CD4-positive, alpha-beta T cell (primary cell): Measurements from ENCODE around the gene ARHGEF28. TPM values are rescaled to one million over a fixed set of nuclear protein-coding genes. Genes with fewer than 3 reads are reported as not detected.

Experiments used
- ATAC-seq: fragments of 200-7000 bp; cut with Tn5 transposase; one replicate; pipeline ENCODE4 v1.10.0; 2022; ENCODE audit warnings: mild to moderate bottlenecking; ENCODE audit not compliant: poor library complexity
- CTCF ChIA-PET: fragments of 350-600 bp; sonication (Branson Sonifier 250); formaldehyde crosslinking; loops from one replicate; lab custom pipeline; 2021; ENCODE audit warnings: antibody characterized with exemption, inconsistent platforms; lab: Charles Lee
- POLR2A ChIA-PET: fragments of 350-600 bp; sonication (Branson Sonifier 250); formaldehyde crosslinking; loops from one replicate; lab custom pipeline; 2021; ENCODE audit warnings: antibody characterized with exemption, inconsistent platforms; lab: Charles Lee
- DNase-seq, 14 experiments: peaks; one replicate each; pipeline ENCODE4 v3.0.0-alpha.2; 2013 to 2020; ENCODE audit warnings: mixed read lengths in 2 of 14
- H3K27ac ChIP-seq, 2 donors: one replicate each; pipeline versions ENCODE4 v1.5.1 to v1.7.0; 2013; ENCODE audit warnings: low read length in 2 of 2, low read depth in 1 of 2, mild to moderate bottlenecking in 1 of 2
- H3K27me3 ChIP-seq, 2 experiments: 1 replicate in 1 of 2; 2 replicates in 1 of 2; pipeline versions ENCODE4 v1.6.1 to v1.7.0; 2013; ENCODE audit warnings: low read length in 2 of 2, control low read depth in 1 of 2, mild to moderate bottlenecking in 1 of 2, moderate library complexity in 1 of 2; ENCODE audit not compliant: insufficient read depth in 2 of 2, control insufficient read depth in 1 of 2
- H3K36me3 ChIP-seq: one replicate; pipeline ENCODE4 v1.6.1; 2013; ENCODE audit warnings: low read length, control low read depth; ENCODE audit not compliant: insufficient read depth
- H3K4me1 ChIP-seq: one replicate; pipeline ENCODE4 v1.6.1; 2013; ENCODE audit warnings: low read length, control low read depth; ENCODE audit not compliant: insufficient read depth
- H3K4me3 ChIP-seq: one replicate; pipeline ENCODE4 v1.5.1; 2013; ENCODE audit warnings: mild to moderate bottlenecking, low read length, moderate library complexity
- H3K9me3 ChIP-seq, 2 experiments: 1 replicate in 1 of 2; 2 replicates in 1 of 2; pipeline versions ENCODE4 v1.6.1 to v1.7.0; 2013; ENCODE audit warnings: low read length in 2 of 2, mild to moderate bottlenecking in 2 of 2, control low read depth in 1 of 2, moderate library complexity in 1 of 2; ENCODE audit not compliant: control insufficient read depth in 1 of 2, insufficient read depth in 1 of 2
- H3K27ac Mint-ChIP-seq: one replicate; pipeline ENCODE4 v1.8.0; 2020; ENCODE audit warnings: mixed read lengths
- H3K27me3 Mint-ChIP-seq: one replicate; pipeline ENCODE4 v1.8.0; 2021; ENCODE audit warnings: mixed read lengths
- H3K36me3 Mint-ChIP-seq: one replicate; pipeline ENCODE4 v1.8.0; 2021; ENCODE audit warnings: low read depth, mixed read lengths
- H3K4me1 Mint-ChIP-seq: one replicate; pipeline ENCODE4 v1.8.0; 2021; ENCODE audit warnings: low read depth, mixed read lengths
- H3K4me3 Mint-ChIP-seq: one replicate; pipeline ENCODE4 v1.8.0; 2020; ENCODE audit warnings: mild to moderate bottlenecking, mixed read lengths
- H3K9me3 Mint-ChIP-seq: one replicate; pipeline ENCODE4 v1.8.0; 2020; ENCODE audit warnings: mixed read lengths
- intact Hi-C, 2 experiments: fragments of 100-400 bp; cut with DNase I in 1 of 2; cut with micrococcal nuclease in 1 of 2; formaldehyde crosslinking; loops; one replicate each; pipeline versions ENCODE4 v1.15.1 to v1.9.0; 2023 to 2025; cut with DNase I, micrococcal nuclease
- total RNA-seq, 174 experiments: library from RNA in 2 of 174; stranded (reverse) in 2 of 174; gene quantifications; one replicate each; pipeline ENCODE4 v1.2.3 and lab custom pipeline; 2021 to 2026
- TF ChIP-seq, protein P1 (sequence below): fragments of 200-600 bp; IDR thresholded peaks from one replicate; pipeline ENCODE4 v1.8.0; 2022; ENCODE audit warnings: antibody characterized with exemption, mild to moderate bottlenecking

Gene ARHGEF28
- total RNA-seq, 2 experiments from 2014 or later = not detected

- intact Hi-C loops = no loop called here
- H3K36me3 ChIP-seq = no peaks in the 10 kb centered on the region
- no peak overlapping the region for H3K4me3 ChIP-seq
- Mint-ChIP-seq H3K27ac (no peak overlapping the region), H3K9me3 (no peaks in the 10 kb centered on the region), H3K27me3 (peaks cover 16% of the 10 kb centered on the region), H3K4me3 (no peak overlapping the region), H3K36me3 (no peaks in the 10 kb centered on the region), H3K4me1 (no peaks in the 10 kb centered on the region)
- no peak for ATAC-seq
- no peak overlapping the region for H3K27ac ChIP-seq
- TF ChIP-seq, protein P1, sequence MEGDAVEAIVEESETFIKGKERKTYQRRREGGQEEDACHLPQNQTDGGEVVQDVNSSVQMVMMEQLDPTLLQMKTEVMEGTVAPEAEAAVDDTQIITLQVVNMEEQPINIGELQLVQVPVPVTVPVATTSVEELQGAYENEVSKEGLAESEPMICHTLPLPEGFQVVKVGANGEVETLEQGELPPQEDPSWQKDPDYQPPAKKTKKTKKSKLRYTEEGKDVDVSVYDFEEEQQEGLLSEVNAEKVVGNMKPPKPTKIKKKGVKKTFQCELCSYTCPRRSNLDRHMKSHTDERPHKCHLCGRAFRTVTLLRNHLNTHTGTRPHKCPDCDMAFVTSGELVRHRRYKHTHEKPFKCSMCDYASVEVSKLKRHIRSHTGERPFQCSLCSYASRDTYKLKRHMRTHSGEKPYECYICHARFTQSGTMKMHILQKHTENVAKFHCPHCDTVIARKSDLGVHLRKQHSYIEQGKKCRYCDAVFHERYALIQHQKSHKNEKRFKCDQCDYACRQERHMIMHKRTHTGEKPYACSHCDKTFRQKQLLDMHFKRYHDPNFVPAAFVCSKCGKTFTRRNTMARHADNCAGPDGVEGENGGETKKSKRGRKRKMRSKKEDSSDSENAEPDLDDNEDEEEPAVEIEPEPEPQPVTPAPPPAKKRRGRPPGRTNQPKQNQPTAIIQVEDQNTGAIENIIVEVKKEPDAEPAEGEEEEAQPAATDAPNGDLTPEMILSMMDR = no peak
- no peaks in the 10 kb centered on the region for H3K4me1 ChIP-seq
- ChIA-PET POLR2A (interaction anchor here (1.0 kb wide), 1 partner anchor 9 kb away, joined by 3 read pairs; no protein-coding TSS in a partner anchor), CTCF (no interaction called here)
- no peak for DNase-seq
- H3K9me3 ChIP-seq = no peaks in the 10 kb centered on the region
- no peaks in the 10 kb centered on the region for H3K27me3 ChIP-seq
These were observed 157.8 kb downstream of the ARHGEF28 start for GRCh38 chr5:73783828-73784227.

DNA sequence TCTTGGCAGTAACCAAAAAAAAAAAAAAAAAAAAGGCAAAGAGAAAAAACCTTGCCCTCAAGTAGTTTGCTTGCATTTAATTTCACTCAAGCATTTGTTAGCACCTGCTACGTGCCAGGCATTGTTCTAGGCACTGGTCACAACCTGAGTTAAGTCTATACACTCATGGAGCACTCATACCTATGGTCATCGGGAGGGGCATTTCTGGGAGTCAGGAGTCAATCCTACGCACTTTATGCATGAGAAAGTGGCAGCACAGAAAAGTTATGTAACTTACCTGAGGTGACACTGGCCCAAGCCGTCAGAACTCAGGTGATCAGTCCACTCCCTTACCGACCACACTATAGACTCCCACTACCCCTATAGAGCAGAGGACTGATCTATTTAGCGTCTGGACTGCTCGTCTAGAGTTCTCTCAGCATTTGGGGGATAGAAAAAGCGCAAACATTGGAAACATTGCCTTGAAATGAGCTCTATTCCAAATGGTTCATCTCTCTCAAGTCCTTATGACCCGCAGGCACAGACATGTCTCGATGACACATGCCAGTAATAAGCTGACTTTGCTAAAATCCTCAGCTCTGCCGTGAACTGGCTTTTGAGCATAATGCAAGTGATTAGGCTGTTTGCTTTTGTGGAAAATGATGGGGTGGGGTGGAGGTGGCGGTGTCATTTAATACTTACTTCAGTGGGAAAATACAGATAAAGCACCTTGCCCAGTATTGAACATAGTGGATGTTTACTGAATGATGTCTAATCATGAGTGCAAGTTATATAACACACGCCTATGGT is 160.2 kb downstream of the ARHGEF28 start:
- H3K36me3 ChIP-seq = no peaks in the 10 kb centered on the region
- no peak overlapping the region for H3K4me3 ChIP-seq
- POLR2A ChIA-PET = no interaction called here
- CTCF ChIA-PET = interaction anchor here (1.6 kb wide), 1 partner anchor 195 kb away, joined by 4 read pairs; no protein-coding TSS in a partner anchor
- Mint-ChIP-seq H3K27ac (no peak overlapping the region), H3K36me3 (no peaks in the 10 kb centered on the region), H3K4me3 (no peak overlapping the region), H3K9me3 (no peaks in the 10 kb centered on the region), H3K27me3 (peaks cover 26% of the 10 kb centered on the region), H3K4me1 (no peaks in the 10 kb centered on the region)
- TF ChIP-seq, protein P1 = no peak
- H3K9me3 ChIP-seq = no peaks in the 10 kb centered on the region
- no peak overlapping the region for H3K27ac ChIP-seq
- no peak for ATAC-seq
- no peaks in the 10 kb centered on the region for H3K27me3 ChIP-seq
- H3K4me1 ChIP-seq = no peaks in the 10 kb centered on the region
- intact Hi-C loops = no loop called here
- no peak for DNase-seq

GRCh38 chr5:73789851-73790281 is 163.9 kb downstream of the ARHGEF28 start:
- POLR2A ChIA-PET = no interaction called here
- no peak for ATAC-seq
- no peak overlapping the region for H3K4me3 Mint-ChIP-seq
- Histone ChIP-seq H3K4me3 (no peak overlapping the region), H3K36me3 (no peaks in the 10 kb centered on the region), H3K9me3 (no peaks in the 10 kb centered on the region), H3K27ac (no peak overlapping the region), H3K4me1 (no peaks in the 10 kb centered on the region), H3K27me3 (no peaks in the 10 kb centered on the region)
- no peaks in the 10 kb centered on the region for H3K4me1 Mint-ChIP-seq
- H3K9me3 Mint-ChIP-seq = no peaks in the 10 kb centered on the region
- CTCF ChIA-PET = no interaction called here
- TF ChIP-seq, protein P1 = no peak
- H3K27me3 Mint-ChIP-seq = peaks cover 44% of the 10 kb centered on the region
- H3K27ac Mint-ChIP-seq = no peak overlapping the region
- intact Hi-C loops = no loop called here
- DNase-seq = no peak
- no peaks in the 10 kb centered on the region for H3K36me3 Mint-ChIP-seq
